ENCODE measurements around the gene RGS9. TPM values are rescaled to one million over a fixed set of nuclear protein-coding genes. Genes with fewer than 3 reads are reported as not detected.
A peak's percentile ranks its signal among the peaks of the same experiment; 100 is the strongest.

The RGS9 gene
- polyA plus RNA-seq, 4 donors, result 2.4 to 4.7 (median 3.7) TPM

DNA sequence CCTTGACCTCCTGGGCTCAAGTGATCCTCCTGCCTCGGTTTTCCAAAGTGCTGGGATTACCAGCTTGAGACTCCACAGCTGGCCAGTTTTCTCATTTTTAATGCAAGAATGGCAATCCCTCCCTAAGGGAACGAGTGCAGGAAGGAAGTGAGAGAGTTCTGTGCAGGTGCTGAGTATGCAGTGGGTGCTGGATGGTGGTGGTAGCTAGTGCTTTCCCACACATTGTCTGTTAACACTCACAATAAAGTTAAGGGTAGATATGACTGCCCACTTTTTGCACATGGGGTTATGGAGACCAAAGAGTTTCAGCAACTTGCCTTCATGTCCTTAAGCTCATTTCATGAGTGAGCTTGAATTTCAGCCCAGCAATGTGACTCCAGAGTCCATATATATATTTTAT is 18.5 kb downstream of the RGS9 start:
- Histone ChIP-seq H3K27me3 (ENCODE audit: control insufficient read depth in 3 of 3, insufficient read depth in 3 of 3, low read length in 3 of 3) (peaks cover 0 to 2% (median 0%) of the 10 kb centered on the region in 3 donors), H3K27ac (ENCODE audit: low read depth in 1 of 3, low read length in 2 of 3) (peak overlapping the region in 1 of 3 donors; percentile 16), H3K36me3 (ENCODE audit: control insufficient read depth in 3 of 3, insufficient read depth in 2 of 3, low read depth in 1 of 3, low read length in 3 of 3) (no peaks in the 10 kb centered on the region), H3K4me1 (ENCODE audit: control insufficient read depth in 3 of 3, insufficient read depth in 2 of 3, low read depth in 1 of 3, low read length in 2 of 3) (no peaks in the 10 kb centered on the region), H3K9me3 (ENCODE audit: control insufficient read depth in 2 of 2, insufficient read depth in 1 of 2, low read depth in 1 of 2, low read length in 1 of 2) (no peaks in the 10 kb centered on the region), H3K4me3 (ENCODE audit: low read depth in 1 of 3, low read length in 3 of 3) (no peak overlapping the region)
- DNase-seq, result no peak
- WGBS, 3 donors, result 15 to 25% (median 22%) methylated on average over 2 of the region's 2 CpGs
- FAIRE-seq, result no peak

DNA sequence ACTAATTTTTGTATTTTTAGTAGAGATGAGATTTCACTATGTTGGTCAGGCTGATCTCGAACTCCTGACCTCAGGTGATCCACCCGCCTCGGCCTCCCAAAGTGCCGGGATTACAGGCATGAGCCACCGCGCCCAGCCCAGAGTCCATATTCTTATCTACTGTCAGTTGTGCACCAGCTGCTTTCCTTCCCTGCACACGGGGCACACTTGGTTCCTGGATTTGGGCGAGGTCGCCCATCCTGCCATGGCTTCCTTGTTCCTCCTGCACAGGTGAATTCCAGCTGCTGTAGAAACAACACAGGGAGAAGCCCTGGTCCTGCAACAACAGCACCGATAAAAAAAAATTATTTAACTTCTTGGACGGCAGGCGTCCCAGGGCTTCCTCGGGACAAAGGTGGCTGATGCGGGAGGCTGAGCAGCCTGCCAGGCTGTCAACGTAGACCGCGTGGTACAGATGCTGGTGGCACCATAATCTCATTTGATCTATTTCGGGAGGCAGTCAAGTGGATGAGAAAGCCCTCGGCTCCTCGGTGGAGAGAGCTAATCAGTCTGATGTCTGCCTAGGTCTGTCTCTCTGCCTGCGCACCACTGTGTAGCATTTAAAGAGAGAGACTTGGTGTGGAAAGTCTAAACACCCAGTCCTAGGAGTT is 19.1 kb downstream of the RGS9 start:
- Histone ChIP-seq H3K4me3 (ENCODE audit: low read depth in 1 of 3, low read length in 3 of 3) (no peak overlapping the region), H3K4me1 (ENCODE audit: control insufficient read depth in 3 of 3, insufficient read depth in 2 of 3, low read depth in 1 of 3, low read length in 2 of 3) (no peaks in the 10 kb centered on the region), H3K27ac (ENCODE audit: low read depth in 1 of 3, low read length in 2 of 3) (peak overlapping the region in 2 of 3 donors; percentile 32 to 85), H3K9me3 (ENCODE audit: control insufficient read depth in 2 of 2, insufficient read depth in 1 of 2, low read depth in 1 of 2, low read length in 1 of 2) (no peaks in the 10 kb centered on the region), H3K36me3 (ENCODE audit: control insufficient read depth in 3 of 3, insufficient read depth in 2 of 3, low read depth in 1 of 3, low read length in 3 of 3) (no peaks in the 10 kb centered on the region), H3K27me3 (ENCODE audit: control insufficient read depth in 3 of 3, insufficient read depth in 3 of 3, low read length in 3 of 3) (peaks cover 0 to 2% (median 0%) of the 10 kb centered on the region in 3 donors)
- FAIRE-seq (no peak), DNase-seq (peak; percentile 47 to 95)
- WGBS, 3 donors, result 23 to 70% (median 35%) methylated on average over 21 of the region's 21 CpGs

DNA sequence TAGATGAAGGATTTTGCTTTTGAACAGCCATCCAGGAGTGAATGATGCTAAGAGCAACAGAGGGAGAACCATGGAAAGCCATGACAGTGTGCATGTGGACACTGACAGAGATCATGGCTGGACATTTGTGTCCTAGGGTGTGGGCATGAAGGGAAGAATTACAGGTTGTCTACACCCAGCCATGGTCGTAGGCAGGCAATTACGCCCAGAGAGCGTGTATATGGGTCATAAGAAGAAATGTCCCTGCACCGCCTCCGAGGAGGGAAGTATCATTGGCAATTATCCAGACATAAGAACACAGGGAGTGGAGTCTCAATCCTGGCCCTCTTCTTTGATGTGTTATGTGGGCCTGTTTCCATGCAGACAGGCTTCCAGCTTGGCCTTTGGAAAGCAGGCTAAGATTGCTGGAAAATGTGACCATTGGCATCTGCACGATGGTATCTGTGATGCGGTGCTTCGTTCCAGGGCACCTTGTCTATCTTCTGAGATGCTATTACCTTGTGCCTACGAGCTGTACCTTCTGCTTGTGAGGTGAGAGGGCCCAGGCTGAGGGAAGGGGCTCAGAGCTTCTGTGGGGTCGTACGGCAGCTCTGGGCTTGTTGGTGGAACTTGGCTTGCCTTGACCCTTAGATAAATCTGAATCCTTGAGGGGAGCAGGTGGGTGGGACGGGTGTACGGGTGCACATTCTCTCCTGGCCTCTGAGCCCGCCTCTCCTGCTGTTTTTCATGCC is 19.8 kb downstream of the RGS9 start:
- no peak for FAIRE-seq
- DNase-seq, result peak in 1 of 2 donors; percentile 72
- Histone ChIP-seq H3K36me3 (ENCODE audit: control insufficient read depth in 3 of 3, insufficient read depth in 2 of 3, low read depth in 1 of 3, low read length in 3 of 3) (no peaks in the 10 kb centered on the region), H3K9me3 (ENCODE audit: control insufficient read depth in 2 of 2, insufficient read depth in 1 of 2, low read depth in 1 of 2, low read length in 1 of 2) (no peaks in the 10 kb centered on the region), H3K27ac (ENCODE audit: low read depth in 1 of 3, low read length in 2 of 3) (peak overlapping the region in 2 of 3 donors; percentile 24 to 85), H3K27me3 (ENCODE audit: control insufficient read depth in 3 of 3, insufficient read depth in 3 of 3, low read length in 3 of 3) (peaks cover 0 to 2% (median 0%) of the 10 kb centered on the region in 3 donors), H3K4me1 (ENCODE audit: control insufficient read depth in 3 of 3, insufficient read depth in 2 of 3, low read depth in 1 of 3, low read length in 2 of 3) (no peaks in the 10 kb centered on the region), H3K4me3 (ENCODE audit: low read depth in 1 of 3, low read length in 3 of 3) (no peak overlapping the region)
- WGBS, 3 donors, result 66 to 83% (median 82%) methylated on average over 14 of the region's 14 CpGs

DNA sequence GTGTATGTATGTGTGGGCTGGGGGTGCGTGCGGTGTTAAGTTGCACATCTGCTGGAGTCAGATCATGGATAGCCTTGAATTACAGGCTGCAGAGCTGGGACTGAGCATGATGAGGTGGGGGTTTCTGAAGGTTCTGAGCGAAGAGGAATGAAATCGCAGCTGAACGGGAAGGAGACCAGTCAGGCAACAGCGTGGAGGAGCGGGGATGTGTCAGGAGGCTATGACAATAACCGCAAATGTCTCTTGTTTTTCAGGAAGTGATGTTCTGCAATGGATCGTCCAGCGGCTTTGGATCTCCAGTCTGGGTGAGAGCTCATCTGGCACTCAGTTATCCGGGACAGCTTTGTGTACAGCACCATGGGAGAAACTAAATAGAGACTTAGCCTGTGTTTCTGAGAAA is 20.9 kb downstream of the RGS9 start:
- peaks cover 0 to 2% (median 0%) of the 10 kb centered on the region in 3 donors for H3K27me3 ChIP-seq (ENCODE audit: control insufficient read depth in 3 of 3, insufficient read depth in 3 of 3, low read length in 3 of 3)
- WGBS, 3 donors, result 75 to 94% (median 92%) methylated on average over 11 of the region's 11 CpGs
- DNase-seq (no peak), FAIRE-seq (no peak)
- no peaks in the 10 kb centered on the region for H3K4me1 ChIP-seq (ENCODE audit: control insufficient read depth in 3 of 3, insufficient read depth in 2 of 3, low read depth in 1 of 3, low read length in 2 of 3)
- H3K9me3 ChIP-seq (ENCODE audit: control insufficient read depth in 2 of 2, insufficient read depth in 1 of 2, low read depth in 1 of 2, low read length in 1 of 2), result no peaks in the 10 kb centered on the region
- H3K4me3 ChIP-seq (ENCODE audit: low read depth in 1 of 3, low read length in 3 of 3), result no peak overlapping the region
- no peak overlapping the region for H3K27ac ChIP-seq (ENCODE audit: low read depth in 1 of 3, low read length in 2 of 3)
- H3K36me3 ChIP-seq (ENCODE audit: control insufficient read depth in 3 of 3, insufficient read depth in 2 of 3, low read depth in 1 of 3, low read length in 3 of 3), result no peaks in the 10 kb centered on the region

DNA sequence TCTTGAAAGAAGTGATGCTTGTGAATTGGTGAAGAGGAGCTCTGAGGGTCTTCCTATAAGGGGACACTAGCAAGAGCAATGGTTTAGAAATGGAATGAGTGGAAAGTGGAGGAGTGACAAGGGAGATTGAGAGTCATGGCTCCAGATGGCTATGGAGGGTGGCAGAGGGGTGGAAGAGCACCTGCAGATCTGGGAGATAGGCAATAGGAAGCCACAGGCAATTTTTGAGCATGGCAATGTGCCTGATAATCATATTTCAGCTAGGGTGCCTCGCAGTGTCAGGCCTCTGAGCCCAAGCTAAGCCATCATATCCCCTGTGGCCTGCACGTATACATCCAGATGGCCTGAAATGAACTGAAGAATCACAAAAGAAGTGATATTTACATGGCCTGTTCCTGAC is 21.5 kb downstream of the RGS9 start:
- Histone ChIP-seq H3K27ac (ENCODE audit: low read depth in 1 of 3, low read length in 2 of 3) (no peak overlapping the region), H3K27me3 (ENCODE audit: control insufficient read depth in 3 of 3, insufficient read depth in 3 of 3, low read length in 3 of 3) (peaks cover 0 to 2% (median 0%) of the 10 kb centered on the region in 3 donors), H3K36me3 (ENCODE audit: control insufficient read depth in 3 of 3, insufficient read depth in 2 of 3, low read depth in 1 of 3, low read length in 3 of 3) (no peaks in the 10 kb centered on the region), H3K4me3 (ENCODE audit: low read depth in 1 of 3, low read length in 3 of 3) (no peak overlapping the region), H3K4me1 (ENCODE audit: control insufficient read depth in 3 of 3, insufficient read depth in 2 of 3, low read depth in 1 of 3, low read length in 2 of 3) (no peaks in the 10 kb centered on the region), H3K9me3 (ENCODE audit: control insufficient read depth in 2 of 2, insufficient read depth in 1 of 2, low read depth in 1 of 2, low read length in 1 of 2) (no peaks in the 10 kb centered on the region)
- no peak for FAIRE-seq
- DNase-seq, result no peak
- WGBS, 3 donors, result 85 to 91% (median 87%) methylated on average over 2 of the region's 2 CpGs

DNA sequence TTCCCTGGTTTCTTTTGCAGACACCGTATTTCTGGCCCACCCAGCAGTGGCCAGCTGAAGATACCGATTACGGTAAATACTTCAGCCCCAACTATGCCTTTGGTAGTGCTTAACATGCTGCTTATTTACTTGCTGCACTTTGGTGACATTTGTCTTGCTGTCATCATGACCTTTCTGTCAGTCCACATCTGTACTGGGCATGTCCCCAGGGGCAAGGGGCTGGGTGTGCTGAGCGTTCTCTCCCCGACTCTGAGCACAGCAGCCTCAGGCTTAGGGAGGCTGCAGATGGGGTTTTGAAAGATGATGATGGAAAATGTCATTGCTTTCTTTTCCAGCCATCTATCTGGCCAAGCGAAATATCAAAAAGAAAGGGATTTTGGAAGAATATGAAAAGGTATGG is 23.3 kb downstream of the RGS9 start:
- Histone ChIP-seq H3K27ac (ENCODE audit: low read depth in 1 of 3, low read length in 2 of 3) (no peak overlapping the region), H3K36me3 (ENCODE audit: control insufficient read depth in 3 of 3, insufficient read depth in 2 of 3, low read depth in 1 of 3, low read length in 3 of 3) (no peaks in the 10 kb centered on the region), H3K4me3 (ENCODE audit: low read depth in 1 of 3, low read length in 3 of 3) (no peak overlapping the region), H3K27me3 (ENCODE audit: control insufficient read depth in 3 of 3, insufficient read depth in 3 of 3, low read length in 3 of 3) (peaks cover 0 to 2% (median 0%) of the 10 kb centered on the region in 3 donors), H3K9me3 (ENCODE audit: control insufficient read depth in 2 of 2, insufficient read depth in 1 of 2, low read depth in 1 of 2, low read length in 1 of 2) (no peaks in the 10 kb centered on the region), H3K4me1 (ENCODE audit: control insufficient read depth in 3 of 3, insufficient read depth in 2 of 3, low read depth in 1 of 3, low read length in 2 of 3) (no peaks in the 10 kb centered on the region)
- no peak for FAIRE-seq
- 86 to 95% (median 92%) methylated on average over 6 of the region's 6 CpGs for WGBS, 3 donors
- DNase-seq, result no peak

DNA sequence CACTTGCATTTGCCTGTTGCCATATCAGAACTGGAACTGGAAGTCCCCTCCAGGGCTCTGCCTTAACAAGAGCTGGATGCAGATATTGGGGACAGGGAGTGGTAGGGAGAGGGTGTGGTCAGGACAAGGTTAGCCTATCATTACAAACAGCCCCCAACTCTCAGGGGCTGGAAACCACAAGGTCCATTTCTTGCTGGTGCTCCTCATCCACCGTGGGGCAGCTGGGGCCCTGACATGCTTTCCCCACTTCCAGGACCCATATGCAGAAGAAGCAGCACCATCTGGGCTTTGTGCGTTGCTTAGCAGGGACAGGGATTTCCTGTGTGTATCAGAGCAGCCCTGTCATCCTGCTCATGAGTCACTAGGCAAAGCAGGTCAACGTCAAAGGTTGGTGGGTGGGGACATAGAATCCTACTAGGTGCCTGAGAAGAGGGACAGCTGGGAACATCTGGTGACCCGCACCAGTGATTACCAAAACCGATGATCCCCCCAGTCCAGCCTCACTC is 26.9 kb downstream of the RGS9 start:
- Histone ChIP-seq H3K27me3 (ENCODE audit: control insufficient read depth in 3 of 3, insufficient read depth in 3 of 3, low read length in 3 of 3) (no peaks in the 10 kb centered on the region), H3K4me1 (ENCODE audit: control insufficient read depth in 3 of 3, insufficient read depth in 2 of 3, low read depth in 1 of 3, low read length in 2 of 3) (no peaks in the 10 kb centered on the region), H3K36me3 (ENCODE audit: control insufficient read depth in 3 of 3, insufficient read depth in 2 of 3, low read depth in 1 of 3, low read length in 3 of 3) (no peaks in the 10 kb centered on the region), H3K9me3 (ENCODE audit: control insufficient read depth in 2 of 2, insufficient read depth in 1 of 2, low read depth in 1 of 2, low read length in 1 of 2) (no peaks in the 10 kb centered on the region), H3K27ac (ENCODE audit: low read depth in 1 of 3, low read length in 2 of 3) (peak overlapping the region in 1 of 3 donors; percentile 53), H3K4me3 (ENCODE audit: low read depth in 1 of 3, low read length in 3 of 3) (no peak overlapping the region)
- FAIRE-seq, result no peak
- 33 to 41% (median 37%) methylated on average over 5 of the region's 5 CpGs for WGBS, 3 donors
- peak; percentile 36 to 76 for DNase-seq

DNA sequence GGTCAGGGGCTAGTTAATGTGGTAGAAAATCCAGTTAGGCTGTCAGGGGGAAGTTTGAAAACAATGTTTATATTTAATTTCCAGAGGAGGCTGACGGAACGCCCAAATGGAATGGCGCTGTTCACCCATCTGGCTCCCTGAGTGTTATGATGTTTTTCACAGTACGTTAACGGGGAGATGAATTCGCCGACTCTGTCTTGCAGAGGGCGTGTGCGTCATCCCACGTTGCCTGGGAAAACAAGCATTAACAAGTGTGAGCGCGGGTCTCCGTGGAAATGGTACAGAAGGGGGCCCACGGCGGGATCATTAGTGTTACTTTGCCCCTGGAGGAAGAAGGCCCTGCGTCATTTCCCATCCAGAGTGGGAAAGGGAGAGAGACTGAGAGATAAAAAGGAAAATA is 29.6 kb downstream of the RGS9 start:
- no peaks in the 10 kb centered on the region for H3K27me3 ChIP-seq (ENCODE audit: control insufficient read depth in 3 of 3, insufficient read depth in 3 of 3, low read length in 3 of 3)
- H3K9me3 ChIP-seq (ENCODE audit: control insufficient read depth in 2 of 2, insufficient read depth in 1 of 2, low read depth in 1 of 2, low read length in 1 of 2), result no peaks in the 10 kb centered on the region
- no peaks in the 10 kb centered on the region for H3K4me1 ChIP-seq (ENCODE audit: control insufficient read depth in 3 of 3, insufficient read depth in 2 of 3, low read depth in 1 of 3, low read length in 2 of 3)
- DNase-seq (no peak), FAIRE-seq (no peak)
- no peaks in the 10 kb centered on the region for H3K36me3 ChIP-seq (ENCODE audit: control insufficient read depth in 3 of 3, insufficient read depth in 2 of 3, low read depth in 1 of 3, low read length in 3 of 3)
- WGBS, 3 donors, result 69 to 95% (median 93%) methylated on average over 16 of the region's 16 CpGs
- peak overlapping the region in 1 of 3 donors; percentile 50 for H3K27ac ChIP-seq (ENCODE audit: low read depth in 1 of 3, low read length in 2 of 3)
- H3K4me3 ChIP-seq (ENCODE audit: low read depth in 1 of 3, low read length in 3 of 3), result no peak overlapping the region

All from small intestine (tissue), 7 donors.